Ascending aorta (tissue), 2 donors: ENCODE data around the gene CCDC6. TPM values are rescaled to one million over a fixed set of nuclear protein-coding genes. Genes with fewer than 3 reads are reported as not detected.
"Not testable (repeated sequence)": the region's sequence is repeated elsewhere in the genome, so short reads cannot be mapped to it uniquely, and the experiment has no call there.

ENCODE experiments used
- DNase-seq, 2 donors: peaks; one replicate each; pipeline ENCODE4 v3.0.0-alpha.2; 2019; ENCODE audit warnings: low spot score in 2 of 2
- H3K27ac ChIP-seq, 2 donors: fragments of 200-600 bp; sonication (generic); one replicate each; pipeline ENCODE4 v1.5.1; 2016 to 2017; ENCODE audit warnings: mild to moderate bottlenecking in 1 of 2
- H3K27me3 ChIP-seq: fragments of 200-600 bp; sonication (generic); one replicate; pipeline ENCODE4 v1.5.1; 2017
- H3K36me3 ChIP-seq, 2 donors: fragments of 200-600 bp; sonication (generic); one replicate each; pipeline ENCODE4 v1.5.1; 2016
- H3K4me1 ChIP-seq, 2 donors: fragments of 200-600 bp; sonication (generic); one replicate each; pipeline ENCODE4 v1.5.1; 2016 to 2017; ENCODE audit warnings: mild to moderate bottlenecking in 1 of 2
- H3K4me3 ChIP-seq, 2 donors: fragments of 200-600 bp; sonication (generic); one replicate each; pipeline ENCODE4 v1.5.1; 2016 to 2017; ENCODE audit warnings: mild to moderate bottlenecking in 1 of 2
- H3K9me3 ChIP-seq, 2 donors: fragments of 200-600 bp; sonication (generic); one replicate each; pipeline ENCODE4 v1.5.1; 2016
- intact Hi-C: fragments of 100-400 bp; cut with DNase I; formaldehyde crosslinking; loops from one replicate; pipeline ENCODE4 v1.15.1; 2023
- total RNA-seq: library from RNA; depleted of rRNA; stranded (reverse); fragments of >200 nt; gene quantifications from one replicate; pipeline ENCODE4 v1.1.0, GENCODE V29; 2016
- TF ChIP-seq, protein P1 (sequence below), 3 experiments: fragments of 200-600 bp in 2 of 3; fragments of 450-650 bp in 1 of 3; sonication (generic) in 2 of 3; IDR thresholded peaks; one replicate each; pipeline ENCODE4 v1.5.1; 2016 to 2019; ENCODE audit warnings: antibody characterized with exemption in 3 of 3, mild to moderate bottlenecking in 1 of 3, moderate library complexity in 1 of 3

CCDC6 gene
- total RNA-seq = 21.1 TPM

DNA sequence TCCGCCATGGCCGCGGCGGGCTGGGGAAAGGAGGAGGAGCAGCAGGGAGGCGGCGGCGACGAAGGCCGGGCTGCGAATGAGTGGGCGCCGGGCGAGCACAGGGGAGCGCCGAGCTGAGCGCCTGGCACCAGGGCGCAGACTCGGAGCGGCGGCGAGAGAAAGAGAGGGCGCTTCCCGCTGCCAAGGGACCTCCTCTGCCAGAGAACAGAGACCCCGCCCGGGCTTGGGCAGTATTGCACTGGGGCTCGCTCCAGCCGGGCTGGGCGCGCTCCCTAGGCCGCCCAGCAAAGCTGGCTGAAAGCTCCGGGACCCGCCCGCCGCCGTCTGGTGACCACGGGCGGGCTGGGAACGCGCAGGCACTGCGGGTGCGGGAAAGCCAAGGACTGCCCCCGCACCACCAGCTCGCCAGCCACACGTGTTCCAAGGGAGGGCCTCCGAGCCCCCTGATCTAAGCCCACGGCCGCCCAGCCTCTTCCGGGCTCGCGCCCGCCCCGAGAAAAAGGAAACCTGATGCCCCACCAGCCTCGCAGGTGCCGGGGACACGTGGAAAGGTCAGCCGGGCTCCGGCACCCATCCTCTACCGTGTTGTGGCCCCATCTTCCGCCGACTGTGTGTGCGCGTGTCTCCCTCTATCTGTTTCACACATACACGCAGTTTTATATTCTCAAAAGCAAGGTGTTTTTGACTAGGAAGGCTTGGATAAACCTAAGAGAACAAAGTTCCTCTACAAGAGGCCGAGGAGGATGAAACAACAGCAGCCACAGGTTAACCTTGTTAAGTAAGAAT, at the start of gene CCDC6:
Gene CCDC6 (minus strand): TSS at position 140 of the 786 bp plus-strand sequence. CDS start 132 bp downstream, at position 8.
- no peaks in the 10 kb centered on the region for H3K9me3 ChIP-seq
- peak; percentile 68 to 96 for DNase-seq
- H3K27ac ChIP-seq = peak within 1 kb of the TSS; percentile 90 to 95
- intact Hi-C loops = loop anchor here (2.0 to 10.0 kb wide), 7 partner anchors 34 to 1639 kb away; partner anchors contain the start of genes CISD1, IPMK and SLC16A9
- H3K27me3 ChIP-seq = no peaks in the 10 kb centered on the region
- H3K4me3 ChIP-seq = peak within 1 kb of the TSS; percentile 80 to 87
- H3K4me1 ChIP-seq = peaks cover 0 to 12% of the 10 kb centered on the region in 2 donors
- TF ChIP-seq, protein P1, sequence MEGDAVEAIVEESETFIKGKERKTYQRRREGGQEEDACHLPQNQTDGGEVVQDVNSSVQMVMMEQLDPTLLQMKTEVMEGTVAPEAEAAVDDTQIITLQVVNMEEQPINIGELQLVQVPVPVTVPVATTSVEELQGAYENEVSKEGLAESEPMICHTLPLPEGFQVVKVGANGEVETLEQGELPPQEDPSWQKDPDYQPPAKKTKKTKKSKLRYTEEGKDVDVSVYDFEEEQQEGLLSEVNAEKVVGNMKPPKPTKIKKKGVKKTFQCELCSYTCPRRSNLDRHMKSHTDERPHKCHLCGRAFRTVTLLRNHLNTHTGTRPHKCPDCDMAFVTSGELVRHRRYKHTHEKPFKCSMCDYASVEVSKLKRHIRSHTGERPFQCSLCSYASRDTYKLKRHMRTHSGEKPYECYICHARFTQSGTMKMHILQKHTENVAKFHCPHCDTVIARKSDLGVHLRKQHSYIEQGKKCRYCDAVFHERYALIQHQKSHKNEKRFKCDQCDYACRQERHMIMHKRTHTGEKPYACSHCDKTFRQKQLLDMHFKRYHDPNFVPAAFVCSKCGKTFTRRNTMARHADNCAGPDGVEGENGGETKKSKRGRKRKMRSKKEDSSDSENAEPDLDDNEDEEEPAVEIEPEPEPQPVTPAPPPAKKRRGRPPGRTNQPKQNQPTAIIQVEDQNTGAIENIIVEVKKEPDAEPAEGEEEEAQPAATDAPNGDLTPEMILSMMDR (IDR thresholded peaks at IDR 0.05) = peak; percentile 77 to 97 (median 91)
- no peaks in the 10 kb centered on the region for H3K36me3 ChIP-seq

- Histone ChIP-seq H3K36me3 (no peaks in the 10 kb centered on the region), H3K4me1 (no peaks in the 10 kb centered on the region), H3K4me3 (no peak overlapping the region), H3K27ac (no peak overlapping the region), H3K9me3 (no peaks in the 10 kb centered on the region), H3K27me3 (no peaks in the 10 kb centered on the region)
- no peak for DNase-seq
- TF ChIP-seq, protein P1 (IDR thresholded peaks at IDR 0.05) = no peak
- intact Hi-C loops = no loop called here
These were observed 47.9 kb upstream of the CCDC6 start for GRCh38 chr10:59954296-59954695.

GRCh38 chr10:59953711-59954110, 47.4 kb upstream of the CCDC6 start:
- H3K27ac ChIP-seq, H3K4me3 ChIP-seq, DNase-seq, H3K27me3 ChIP-seq, H3K36me3 ChIP-seq, intact Hi-C loops, H3K9me3 ChIP-seq, H3K4me1 ChIP-seq: not testable (repeated sequence)

GRCh38 chr10:59950105-59950504, 43.7 kb upstream of the CCDC6 start:
- TF ChIP-seq, protein P1 (IDR thresholded peaks at IDR 0.05) = no peak
- H3K36me3 ChIP-seq = no peaks in the 10 kb centered on the region
- H3K4me3 ChIP-seq = no peak overlapping the region
- H3K4me1 ChIP-seq = no peaks in the 10 kb centered on the region
- intact Hi-C loops = no loop called here
- no peaks in the 10 kb centered on the region for H3K27me3 ChIP-seq
- H3K9me3 ChIP-seq = no peaks in the 10 kb centered on the region
- no peak for DNase-seq
- H3K27ac ChIP-seq = no peak overlapping the region

- TF ChIP-seq, protein P1 (IDR thresholded peaks at IDR 0.05) = no peak
- Histone ChIP-seq H3K36me3 (no peaks in the 10 kb centered on the region), H3K27me3 (no peaks in the 10 kb centered on the region), H3K4me1 (no peaks in the 10 kb centered on the region), H3K27ac (no peak overlapping the region), H3K4me3 (no peak overlapping the region), H3K9me3 (no peaks in the 10 kb centered on the region)
- DNase-seq = no peak
- intact Hi-C loops = no loop called here
These were observed 43.3 kb upstream of the CCDC6 start for GRCh38 chr10:59949608-59950007.

- TF ChIP-seq, protein P1 (IDR thresholded peaks at IDR 0.05) = no peak
- no peak for DNase-seq
- Histone ChIP-seq H3K36me3 (no peaks in the 10 kb centered on the region), H3K27me3 (no peaks in the 10 kb centered on the region), H3K4me1 (no peaks in the 10 kb centered on the region), H3K4me3 (no peak overlapping the region), H3K9me3 (no peaks in the 10 kb centered on the region), H3K27ac (no peak overlapping the region)
- intact Hi-C loops = no loop called here
These were observed 39.6 kb upstream of the CCDC6 start for GRCh38 chr10:59945991-59946390.
